HCT116 (cell line): ENCODE data around the gene TMEM237.

Experiments
- EZH2phosphoT487 ChIP-seq: fragments of 200-600 bp; IDR thresholded peaks from 2 replicates; pipeline ENCODE4 v1.6.1; 2018; ENCODE audit warnings: antibody characterized with exemption, borderline replicate concordance
- POLR2A ChIP-seq: IDR thresholded peaks from 2 replicates; pipeline ENCODE4 v1.7.0; 2011; ENCODE audit warnings: borderline replicate concordance; ENCODE audit not compliant: insufficient read depth, insufficient read length; ENCODE audit errors: extremely low read depth
- POLR2AphosphoS5 ChIP-seq: IDR thresholded peaks from 2 replicates; pipeline ENCODE4 v1.6.1; 2011; ENCODE audit warnings: mild to moderate bottlenecking, low read depth, low read length, moderate library complexity
- TF ChIP-seq, protein P1 (sequence below), 3 experiments: fragments of 200-600 bp in 1 of 3; sonication (generic) in 1 of 3; IDR thresholded peaks in 2 of 3; conservative IDR thresholded peaks in 1 of 3; 2 replicates each; pipeline ENCODE4 v1.5.1; 2012 to 2017; ENCODE audit warnings: low read depth in 2 of 3, low read length in 2 of 3, antibody characterized with exemption in 1 of 3, borderline replicate concordance in 1 of 3, control low read depth in 1 of 3, mild to moderate bottlenecking in 1 of 3, mixed read lengths in 1 of 3, mixed run types in 1 of 3, moderate library complexity in 1 of 3; ENCODE audit not compliant: insufficient read depth in 1 of 3
- TF ChIP-seq, protein P2 (sequence below): IDR thresholded peaks from 2 replicates; pipeline ENCODE4 v1.6.1; 2012

DNA sequence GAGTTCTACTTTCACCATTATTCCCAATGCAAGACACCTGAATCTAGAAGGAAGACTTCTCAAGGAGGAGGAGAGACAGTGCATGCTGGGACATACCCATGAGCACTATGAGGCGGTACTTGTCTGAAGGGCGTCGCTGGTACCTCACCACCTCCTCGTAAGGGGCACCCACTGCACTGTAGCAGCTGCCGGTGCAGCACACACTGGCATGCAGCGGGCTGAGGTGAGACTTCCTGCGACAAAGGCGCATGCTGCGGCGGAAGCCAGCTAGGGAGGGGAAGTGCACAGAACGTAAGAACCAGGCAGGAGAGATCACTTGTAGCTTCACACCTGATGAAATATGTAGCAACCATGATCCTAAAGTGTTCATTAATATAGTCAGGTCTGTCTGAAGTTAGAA is 12.8 kb upstream of the TMEM237 start:
- TF ChIP-seq, protein P1, sequence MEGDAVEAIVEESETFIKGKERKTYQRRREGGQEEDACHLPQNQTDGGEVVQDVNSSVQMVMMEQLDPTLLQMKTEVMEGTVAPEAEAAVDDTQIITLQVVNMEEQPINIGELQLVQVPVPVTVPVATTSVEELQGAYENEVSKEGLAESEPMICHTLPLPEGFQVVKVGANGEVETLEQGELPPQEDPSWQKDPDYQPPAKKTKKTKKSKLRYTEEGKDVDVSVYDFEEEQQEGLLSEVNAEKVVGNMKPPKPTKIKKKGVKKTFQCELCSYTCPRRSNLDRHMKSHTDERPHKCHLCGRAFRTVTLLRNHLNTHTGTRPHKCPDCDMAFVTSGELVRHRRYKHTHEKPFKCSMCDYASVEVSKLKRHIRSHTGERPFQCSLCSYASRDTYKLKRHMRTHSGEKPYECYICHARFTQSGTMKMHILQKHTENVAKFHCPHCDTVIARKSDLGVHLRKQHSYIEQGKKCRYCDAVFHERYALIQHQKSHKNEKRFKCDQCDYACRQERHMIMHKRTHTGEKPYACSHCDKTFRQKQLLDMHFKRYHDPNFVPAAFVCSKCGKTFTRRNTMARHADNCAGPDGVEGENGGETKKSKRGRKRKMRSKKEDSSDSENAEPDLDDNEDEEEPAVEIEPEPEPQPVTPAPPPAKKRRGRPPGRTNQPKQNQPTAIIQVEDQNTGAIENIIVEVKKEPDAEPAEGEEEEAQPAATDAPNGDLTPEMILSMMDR (IDR thresholded peaks at IDR 0.05 in 2 of 3, conservative IDR thresholded peaks at IDR 0.05 in 1 of 3; ENCODE audit: borderline replicate concordance in 1 of 3, insufficient read depth in 1 of 3, low read depth in 2 of 3, low read length in 2 of 3) = no peak
- no peak for TF ChIP-seq POLR2AphosphoS5
- TF ChIP-seq EZH2phosphoT487 = no peak
- TF ChIP-seq, protein P2, sequence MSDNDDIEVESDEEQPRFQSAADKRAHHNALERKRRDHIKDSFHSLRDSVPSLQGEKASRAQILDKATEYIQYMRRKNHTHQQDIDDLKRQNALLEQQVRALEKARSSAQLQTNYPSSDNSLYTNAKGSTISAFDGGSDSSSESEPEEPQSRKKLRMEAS = no peak
- TF ChIP-seq POLR2A = no peak
